Keratinocyte (primary cell): Measurements from ENCODE around the gene ARHGAP8. TPM values are rescaled to one million over a fixed set of nuclear protein-coding genes. Genes with fewer than 3 reads are reported as not detected.

ENCODE experiments used
- DNase-seq: peaks from one replicate; pipeline ENCODE4 v3.0.0-alpha.2; 2011; ENCODE audit warnings: low read depth, missing footprints, low spot score
- FAIRE-seq: peaks from 2 replicates; lab custom pipeline; 2011; peaks lifted over from hg19 to GRCh38; lab: Jason Lieb, UNC
- H2AFZ ChIP-seq: 2 replicates; pipeline ENCODE4 v1.6.0; 2012; ENCODE audit warnings: low read length, control low read depth, inconsistent platforms; ENCODE audit not compliant: control insufficient read depth
- H3K27ac ChIP-seq: 2 replicates; pipeline ENCODE4 v1.5.1; 2011; ENCODE audit warnings: low read length; ENCODE audit not compliant: control insufficient read depth, insufficient read depth
- H3K27me3 ChIP-seq: 3 replicates; pipeline ENCODE4 v1.6.0; 2011; ENCODE audit warnings: low read length; ENCODE audit not compliant: control insufficient read depth, insufficient read depth; ENCODE audit errors: extremely low read depth
- H3K36me3 ChIP-seq, 2 experiments: 2 replicates in 1 of 2; 3 replicates in 1 of 2; pipeline ENCODE4 v1.5.1; 2011; ENCODE audit warnings: low read length in 2 of 2, mild to moderate bottlenecking in 1 of 2; ENCODE audit not compliant: control insufficient read depth in 2 of 2, insufficient read depth in 2 of 2; ENCODE audit errors: extremely low read depth in 1 of 2
- H3K4me1 ChIP-seq: 3 replicates; pipeline ENCODE4 v1.5.1; 2011; ENCODE audit warnings: low read length; ENCODE audit not compliant: control insufficient read depth, insufficient read depth; ENCODE audit errors: extremely low read depth
- H3K4me2 ChIP-seq: 3 replicates; pipeline ENCODE4 v1.6.0; 2011; ENCODE audit warnings: low read depth, low read length; ENCODE audit not compliant: control insufficient read depth, insufficient read depth; ENCODE audit errors: extremely low read depth
- H3K4me3 ChIP-seq, 3 experiments: fragments of 200-600 bp in 1 of 3; sonication (generic) in 1 of 3; 2 replicates in 2 of 3; 3 replicates in 1 of 3; pipeline ENCODE4 v1.5.1; 2011 to 2016; ENCODE audit warnings: low read length in 3 of 3, mild to moderate bottlenecking in 3 of 3, control low read depth in 2 of 3, inconsistent platforms in 1 of 3, low read depth in 1 of 3, mixed read lengths in 1 of 3, mixed run types in 1 of 3, moderate library complexity in 1 of 3; ENCODE audit not compliant: control insufficient read depth in 2 of 3, insufficient read depth in 2 of 3; ENCODE audit errors: extremely low read depth in 1 of 3
- H3K79me2 ChIP-seq: 2 replicates; pipeline ENCODE4 v1.6.0; 2012; ENCODE audit warnings: low read length; ENCODE audit not compliant: control insufficient read depth, insufficient read depth
- H3K9ac ChIP-seq: 3 replicates; pipeline ENCODE4 v1.6.0; 2011; ENCODE audit warnings: low read length; ENCODE audit not compliant: control insufficient read depth, insufficient read depth; ENCODE audit errors: extremely low read depth
- H3K9me1 ChIP-seq: 3 replicates; pipeline ENCODE4 v1.6.0; 2011; ENCODE audit warnings: low read length; ENCODE audit not compliant: control insufficient read depth, insufficient read depth; ENCODE audit errors: extremely low read depth
- H3K9me3 ChIP-seq: 2 replicates; pipeline ENCODE4 v1.5.1; 2012; ENCODE audit warnings: low read depth, low read length; ENCODE audit not compliant: control insufficient read depth
- H4K20me1 ChIP-seq: 3 replicates; pipeline ENCODE4 v1.6.0; 2011; ENCODE audit warnings: low read length; ENCODE audit not compliant: control insufficient read depth, insufficient read depth; ENCODE audit errors: extremely low read depth
- CTCF ChIP-seq, 3 experiments: IDR thresholded peaks in 1 of 3; conservative IDR thresholded peaks in 1 of 3; optimal IDR thresholded peaks in 1 of 3; 2 replicates in 2 of 3; 3 replicates in 1 of 3; pipeline versions ENCODE3 to v1.5.1; 2011; ENCODE audit warnings: low read length in 3 of 3, mild to moderate bottlenecking in 3 of 3, moderate library complexity in 2 of 3, control low read depth in 1 of 3, inconsistent platforms in 1 of 3; ENCODE audit not compliant: insufficient read depth in 2 of 3; ENCODE audit errors: extremely low read depth in 1 of 3
- EZH2 ChIP-seq: IDR thresholded peaks from one replicate; pipeline ENCODE4 v1.6.1; 2012; ENCODE audit warnings: inconsistent platforms, mild to moderate bottlenecking, low read length, moderate library complexity
- dilution Hi-C: fragments of 300-500 bp; cut with MboI; formaldehyde crosslinking; loops from one replicate; pipeline ENCODE4 v1.7.0; 2020; ENCODE audit warnings: low sequenced_read_pairs; ENCODE audit not compliant: extremely low pct_ligation_motif_present
- polyA plus RNA-seq, 5 experiments: library from polyadenylated mRNA; depleted of rRNA in 3 of 5; stranded (reverse) in 3 of 5; stranded (forward) in 1 of 5; unstranded in 1 of 5; fragments of >200 nt; gene quantifications; 1 replicate in 1 of 5; 2 replicates in 3 of 5; 3 replicates in 1 of 5; pipeline versions ENCODE4 v1.2.1 to v1.2.3, GENCODE V29; 2011 to 2012; ENCODE audit warnings: missing spikeins in 2 of 5, low read depth in 1 of 5, low replicate concordance in 1 of 5

Gene ARHGAP8
- polyA plus RNA-seq, 1 donor (not counting 4 experiments of a cell fraction or from before 2014, with no cell fraction given) = 21.3 TPM

GRCh38 chr22:44883011-44883421 is 130.6 kb downstream of the ARHGAP8 start:
- no peak for DNase-seq
- dilution Hi-C loops = no loop called here
- FAIRE-seq = no peak

GRCh38 chr22:44884562-44884961 is 132.2 kb downstream of the ARHGAP8 start:
- H3K27ac ChIP-seq = no peak overlapping the region
- H4K20me1 ChIP-seq = no peaks in the 10 kb centered on the region
- no peaks in the 10 kb centered on the region for H3K4me1 ChIP-seq
- no peak overlapping the region for H3K4me3 ChIP-seq
- FAIRE-seq = no peak
- peaks cover 3% of the 10 kb centered on the region for H3K9me3 ChIP-seq
- H3K9me1 ChIP-seq = no peaks in the 10 kb centered on the region
- dilution Hi-C loops = no loop called here
- no peak for DNase-seq
- no peak overlapping the region for H2AFZ ChIP-seq
- no peaks in the 10 kb centered on the region for H3K36me3 ChIP-seq
- H3K27me3 ChIP-seq = no peaks in the 10 kb centered on the region
- H3K9ac ChIP-seq = no peak overlapping the region
- no peak overlapping the region for H3K4me2 ChIP-seq
- H3K79me2 ChIP-seq = no peaks in the 10 kb centered on the region
- TF ChIP-seq CTCF (optimal IDR thresholded peaks at IDR 0.05 in 1 of 3, IDR thresholded peaks at IDR 0.05 in 1 of 3, conservative IDR thresholded peaks at IDR 0.05 in 1 of 3; ENCODE audit: extremely low read depth in 1 of 3, insufficient read depth in 2 of 3, low read length in 3 of 3) (no peak), EZH2 (no peak)

More at GRCh38 chr22:44883011-44883421, 130.6 kb downstream of the ARHGAP8 start:
- no peak overlapping the region for H3K9ac ChIP-seq
- no peaks in the 10 kb centered on the region for H4K20me1 ChIP-seq
- H3K4me2 ChIP-seq = no peak overlapping the region
- H3K9me1 ChIP-seq = no peaks in the 10 kb centered on the region
- no peaks in the 10 kb centered on the region for H3K27me3 ChIP-seq
- no peaks in the 10 kb centered on the region for H3K4me1 ChIP-seq
- peaks cover 3% of the 10 kb centered on the region for H3K9me3 ChIP-seq
- H3K36me3 ChIP-seq = no peaks in the 10 kb centered on the region
- H3K27ac ChIP-seq = no peak overlapping the region
- no peak for TF ChIP-seq EZH2
- TF ChIP-seq CTCF (optimal IDR thresholded peaks at IDR 0.05 in 1 of 3, IDR thresholded peaks at IDR 0.05 in 1 of 3, conservative IDR thresholded peaks at IDR 0.05 in 1 of 3; ENCODE audit: extremely low read depth in 1 of 3, insufficient read depth in 2 of 3, low read length in 3 of 3) = no peak
- no peak overlapping the region for H2AFZ ChIP-seq
- no peaks in the 10 kb centered on the region for H3K79me2 ChIP-seq
- H3K4me3 ChIP-seq = no peak overlapping the region
